Neural cell (in vitro differentiated cells): ENCODE data around the gene CCDC181. TPM values are rescaled to one million over a fixed set of nuclear protein-coding genes. Genes with fewer than 3 reads are reported as not detected.
A peak's percentile ranks its signal among the peaks of the same experiment; 100 is the strongest.

Source experiments
- H2AFZ ChIP-seq: fragments of 200-600, 300-800 bp; sonication (generic), shearing (Covaris generic); 2 replicates; pipeline ENCODE4 v1.6.0; 2014; ENCODE audit warnings: low read depth, mild to moderate bottlenecking, antibody characterized with exemption, low read length, moderate library complexity
- H3F3A ChIP-seq: fragments of 200-600 bp; shearing (Covaris generic); 2 replicates; pipeline ENCODE4 v1.6.1; 2016; ENCODE audit warnings: mild to moderate bottlenecking, moderate library complexity, mixed read lengths, antibody characterized with exemption, low read length; ENCODE audit not compliant: insufficient read depth, poor library complexity, severe bottlenecking
- H3K27ac ChIP-seq: fragments of 200-600, 300-800 bp; sonication (generic), shearing (Covaris generic); 2 replicates; pipeline ENCODE4 v1.5.1; 2014; ENCODE audit warnings: mild to moderate bottlenecking, low read length, moderate library complexity
- H3K27me3 ChIP-seq: fragments of 300-800, 200-600 bp; sonication (generic), shearing (Covaris generic); 2 replicates; pipeline ENCODE4 v1.6.0; 2014; ENCODE audit warnings: mild to moderate bottlenecking, low read depth, low read length, moderate library complexity; ENCODE audit not compliant: insufficient read depth
- H3K36me3 ChIP-seq: fragments of 300-800, 200-600 bp; sonication (generic), shearing (Covaris generic); 2 replicates; pipeline ENCODE4 v1.5.1; 2014; ENCODE audit warnings: mild to moderate bottlenecking, antibody characterized with exemption, low read length, moderate library complexity; ENCODE audit not compliant: insufficient read depth
- H3K4me2 ChIP-seq: fragments of 300-800, 200-600 bp; sonication (generic), shearing (Covaris generic); 2 replicates; pipeline ENCODE4 v1.6.0; 2014; ENCODE audit warnings: mild to moderate bottlenecking, low read length
- H3K4me3 ChIP-seq: fragments of 300-800, 200-600 bp; sonication (generic), shearing (Covaris generic); 2 replicates; pipeline ENCODE4 v1.5.1; 2014; ENCODE audit warnings: mild to moderate bottlenecking, low read length, moderate library complexity
- H3K79me2 ChIP-seq: fragments of 200-600 bp; shearing (Covaris generic); replicated peaks from 2 replicates; pipeline ENCODE4 v1.6.0; 2014; ENCODE audit warnings: mild to moderate bottlenecking, low read length, moderate library complexity; ENCODE audit not compliant: insufficient read depth
- H3K9ac ChIP-seq: fragments of 300-800, 200-600 bp; sonication (generic), shearing (Covaris generic); 2 replicates; pipeline ENCODE4 v1.6.1; 2016; ENCODE audit warnings: mild to moderate bottlenecking, low read length, mixed read lengths
- H3K9me2 ChIP-seq: fragments of 200-600 bp; shearing (Covaris generic); 2 replicates; pipeline ENCODE4 v1.6.1; 2016; ENCODE audit warnings: mild to moderate bottlenecking, low read length, mixed read lengths; ENCODE audit not compliant: insufficient read depth
- H3K9me3 ChIP-seq: fragments of 200-600, 300-800 bp; sonication (generic), shearing (Covaris generic); 2 replicates; pipeline ENCODE4 v1.6.1; 2016; ENCODE audit warnings: mild to moderate bottlenecking, mixed run types, low read length, moderate library complexity, mixed read lengths
- H4K20me1 ChIP-seq: fragments of 200-600 bp; shearing (Covaris generic); 2 replicates; pipeline ENCODE4 v1.6.1; 2016; ENCODE audit warnings: mild to moderate bottlenecking, mixed run types; ENCODE audit not compliant: insufficient read depth
- EP300 ChIP-seq: fragments of 450-650 bp; conservative IDR thresholded peaks from 2 replicates; pipeline ENCODE4 v1.6.1; 2014; ENCODE audit warnings: antibody characterized with exemption, mild to moderate bottlenecking, moderate library complexity; ENCODE audit not compliant: poor library complexity, severe bottlenecking
- EZH2 ChIP-seq: fragments of 200-600, 300-800 bp; shearing (Covaris generic), sonication (generic); IDR thresholded peaks from 2 replicates; pipeline ENCODE4 v1.6.1; 2014; ENCODE audit warnings: antibody characterized with exemption, low read length, borderline replicate concordance, mild to moderate bottlenecking; ENCODE audit not compliant: insufficient read depth, poor library complexity, severe bottlenecking
- MXI1 ChIP-seq: fragments of 450-650 bp; conservative IDR thresholded peaks from 2 replicates; pipeline ENCODE4 v1.6.1; 2014; ENCODE audit warnings: antibody characterized with exemption, mild to moderate bottlenecking; ENCODE audit not compliant: poor library complexity, severe bottlenecking
- POLR2AphosphoS5 ChIP-seq: IDR thresholded peaks from 2 replicates; pipeline ENCODE4 v1.6.1; 2012
- RAD21 ChIP-seq: fragments of 450-650 bp; conservative IDR thresholded peaks from 2 replicates; pipeline ENCODE4 v1.6.1; 2014; ENCODE audit warnings: antibody characterized with exemption, mild to moderate bottlenecking, moderate library complexity
- REST ChIP-seq: IDR thresholded peaks from 2 replicates; pipeline ENCODE4 v1.6.1; 2012; ENCODE audit warnings: borderline replicate concordance
- SMC3 ChIP-seq: fragments of 450-650 bp; conservative IDR thresholded peaks from 2 replicates; pipeline ENCODE4 v1.6.1; 2014; ENCODE audit warnings: antibody characterized with exemption, mild to moderate bottlenecking, moderate library complexity; ENCODE audit not compliant: poor library complexity
- TAF1 ChIP-seq: IDR thresholded peaks from 2 replicates; pipeline ENCODE4 v1.6.1; 2012; ENCODE audit warnings: low read depth
- polyA plus RNA-seq: library from polyadenylated mRNA; depleted of rRNA; stranded (reverse); fragments of >200 nt; gene quantifications from 2 replicates; pipeline ENCODE4 v1.2.3, GENCODE V29; 2014
- TF ChIP-seq, protein P1 (sequence below): fragments of 450-650 bp; IDR thresholded peaks from 2 replicates; pipeline ENCODE4 v1.5.1; 2014; ENCODE audit warnings: antibody characterized with exemption, mild to moderate bottlenecking, moderate library complexity; ENCODE audit not compliant: poor library complexity, severe bottlenecking

CCDC181 gene
- polyA plus RNA-seq, 1 donor from 2014 or later = 14.7 TPM

DNA sequence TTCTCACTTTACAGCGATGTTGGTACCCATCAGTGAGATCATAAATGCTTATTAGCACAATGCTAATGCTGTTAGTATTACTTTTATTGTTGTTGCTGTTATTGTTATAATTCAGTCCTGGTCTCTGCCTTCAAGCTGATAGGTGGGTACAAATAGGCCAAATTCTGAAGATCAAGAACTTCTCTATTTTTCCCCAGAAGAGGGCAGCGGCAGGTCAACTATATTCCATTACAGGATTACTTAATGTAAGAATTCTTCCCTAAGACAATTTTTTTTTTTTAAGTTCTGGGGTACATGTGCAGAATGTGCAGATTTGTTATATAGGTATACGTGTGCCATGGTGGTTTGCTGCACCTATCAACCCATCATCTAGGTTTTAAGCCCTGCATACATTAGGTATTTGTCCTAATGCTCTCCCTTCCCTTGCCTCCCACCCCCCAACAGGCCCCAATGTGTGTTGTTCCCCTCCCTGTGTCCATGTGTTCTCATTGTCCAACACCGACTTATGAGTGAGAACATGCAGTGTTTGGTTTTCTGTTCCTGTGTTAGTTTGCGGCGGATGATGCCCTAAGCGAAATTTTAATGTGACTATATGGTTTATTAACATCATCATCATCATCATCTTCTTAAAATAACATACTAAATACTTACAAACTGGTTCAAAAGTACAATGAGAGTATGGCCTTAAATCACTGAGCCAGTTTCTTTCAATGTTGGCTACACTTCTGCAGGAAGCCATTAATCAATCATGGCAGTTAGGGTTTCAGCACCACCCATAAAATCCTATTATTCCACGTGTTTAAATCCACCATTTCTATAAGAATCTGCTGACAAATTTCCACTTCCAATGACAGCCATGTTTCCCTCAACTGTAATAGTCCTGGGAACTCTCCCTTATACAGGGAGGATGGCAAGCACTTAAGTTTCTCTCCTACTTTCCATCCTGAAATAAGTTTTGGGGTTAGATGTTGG is 39.3 kb upstream of the CCDC181 start:
- Histone ChIP-seq H3K27me3 (no peaks in the 10 kb centered on the region), H3F3A (no peaks in the 10 kb centered on the region), H4K20me1 (no peaks in the 10 kb centered on the region), H2AFZ (no peak overlapping the region), H3K4me2 (no peak overlapping the region), H3K36me3 (no peaks in the 10 kb centered on the region), H3K9me3 (no peaks in the 10 kb centered on the region), H3K9ac (no peak overlapping the region), H3K9me2 (no peaks in the 10 kb centered on the region), H3K79me2 (no peaks in the 10 kb centered on the region), H3K27ac (no peak overlapping the region), H3K4me3 (no peak overlapping the region)
- TF ChIP-seq, protein P1, sequence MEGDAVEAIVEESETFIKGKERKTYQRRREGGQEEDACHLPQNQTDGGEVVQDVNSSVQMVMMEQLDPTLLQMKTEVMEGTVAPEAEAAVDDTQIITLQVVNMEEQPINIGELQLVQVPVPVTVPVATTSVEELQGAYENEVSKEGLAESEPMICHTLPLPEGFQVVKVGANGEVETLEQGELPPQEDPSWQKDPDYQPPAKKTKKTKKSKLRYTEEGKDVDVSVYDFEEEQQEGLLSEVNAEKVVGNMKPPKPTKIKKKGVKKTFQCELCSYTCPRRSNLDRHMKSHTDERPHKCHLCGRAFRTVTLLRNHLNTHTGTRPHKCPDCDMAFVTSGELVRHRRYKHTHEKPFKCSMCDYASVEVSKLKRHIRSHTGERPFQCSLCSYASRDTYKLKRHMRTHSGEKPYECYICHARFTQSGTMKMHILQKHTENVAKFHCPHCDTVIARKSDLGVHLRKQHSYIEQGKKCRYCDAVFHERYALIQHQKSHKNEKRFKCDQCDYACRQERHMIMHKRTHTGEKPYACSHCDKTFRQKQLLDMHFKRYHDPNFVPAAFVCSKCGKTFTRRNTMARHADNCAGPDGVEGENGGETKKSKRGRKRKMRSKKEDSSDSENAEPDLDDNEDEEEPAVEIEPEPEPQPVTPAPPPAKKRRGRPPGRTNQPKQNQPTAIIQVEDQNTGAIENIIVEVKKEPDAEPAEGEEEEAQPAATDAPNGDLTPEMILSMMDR = peak; percentile 52
- peak; percentile 62 for TF ChIP-seq SMC3
- no peak for TF ChIP-seq MXI1
- peak; percentile 59 for TF ChIP-seq RAD21
- no peak for TF ChIP-seq EZH2

DNA sequence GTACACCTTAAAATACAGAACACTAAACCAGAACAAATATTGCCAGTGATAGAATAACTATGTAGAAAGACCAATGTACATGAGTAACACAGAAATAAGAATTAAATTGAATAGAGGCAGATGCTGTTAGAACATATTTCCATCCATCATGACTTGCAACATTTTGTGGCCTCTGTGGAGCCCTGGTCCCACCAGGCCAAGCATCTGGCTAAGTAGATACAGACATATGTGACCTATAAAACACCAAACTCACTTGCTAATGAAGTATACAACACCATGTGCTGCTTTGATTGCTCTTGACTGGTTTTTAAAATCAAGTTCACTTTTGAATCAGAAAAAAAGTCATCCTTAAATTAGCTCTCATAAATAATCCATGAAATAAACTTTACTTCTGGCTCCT is 38.0 kb upstream of the CCDC181 start:
- Histone ChIP-seq H3K4me3 (no peak overlapping the region), H2AFZ (no peak overlapping the region), H3K9ac (no peak overlapping the region), H3K27ac (no peak overlapping the region), H3K36me3 (no peaks in the 10 kb centered on the region), H3K4me2 (no peak overlapping the region), H3K79me2 (no peaks in the 10 kb centered on the region), H3K9me2 (no peaks in the 10 kb centered on the region), H4K20me1 (no peaks in the 10 kb centered on the region), H3K27me3 (no peaks in the 10 kb centered on the region), H3F3A (no peaks in the 10 kb centered on the region), H3K9me3 (no peaks in the 10 kb centered on the region)
- TF ChIP-seq REST (no peak), EP300 (no peak), MXI1 (no peak), TAF1 (no peak), RAD21 (no peak), SMC3 (no peak), EZH2 (no peak), POLR2AphosphoS5 (no peak)
- TF ChIP-seq, protein P1 = no peak
